Subcutaneous adipose tissue (tissue), 4 donors: ENCODE results near the gene RASIP1. TPM values are rescaled to one million over a fixed set of nuclear protein-coding genes. Genes with fewer than 3 reads are reported as not detected.

Source experiments
- total RNA-seq, 4 donors: library from RNA; depleted of rRNA; stranded (reverse); fragments of >200 nt; gene quantifications; one replicate each; pipeline ENCODE4 v1.1.0, GENCODE V29; 2016
- TF ChIP-seq, protein P1 (sequence below): fragments of 450-650 bp; IDR thresholded peaks from one replicate; pipeline ENCODE4 v1.5.1; 2016; ENCODE audit warnings: low read depth, mild to moderate bottlenecking, control low read depth, antibody characterized with exemption, moderate library complexity

Gene RASIP1
- total RNA-seq, 4 donors from 2014 or later: 4.1 to 38.1 (median 11.5) TPM

DNA sequence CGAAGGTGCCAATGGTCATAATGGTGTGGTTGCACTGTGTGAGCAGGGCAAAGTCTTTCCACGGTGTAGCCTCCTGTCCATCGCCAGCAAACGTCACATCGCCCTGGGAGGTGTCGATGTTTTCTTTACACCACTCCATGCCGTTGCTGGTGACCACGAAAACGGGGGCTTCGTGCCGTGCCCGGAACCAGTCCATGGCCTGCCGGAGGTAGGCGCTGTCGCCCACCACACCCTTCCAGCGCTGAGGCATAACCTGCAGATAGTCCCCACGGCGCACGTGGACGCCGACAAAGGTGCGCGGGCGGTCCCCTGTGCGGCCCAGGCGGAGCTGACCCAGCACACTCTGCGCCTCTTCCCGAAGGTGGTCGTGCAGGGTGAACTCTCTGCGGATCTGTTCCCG lies 9.9 kb upstream of the RASIP1 start:
- TF ChIP-seq, protein P1, sequence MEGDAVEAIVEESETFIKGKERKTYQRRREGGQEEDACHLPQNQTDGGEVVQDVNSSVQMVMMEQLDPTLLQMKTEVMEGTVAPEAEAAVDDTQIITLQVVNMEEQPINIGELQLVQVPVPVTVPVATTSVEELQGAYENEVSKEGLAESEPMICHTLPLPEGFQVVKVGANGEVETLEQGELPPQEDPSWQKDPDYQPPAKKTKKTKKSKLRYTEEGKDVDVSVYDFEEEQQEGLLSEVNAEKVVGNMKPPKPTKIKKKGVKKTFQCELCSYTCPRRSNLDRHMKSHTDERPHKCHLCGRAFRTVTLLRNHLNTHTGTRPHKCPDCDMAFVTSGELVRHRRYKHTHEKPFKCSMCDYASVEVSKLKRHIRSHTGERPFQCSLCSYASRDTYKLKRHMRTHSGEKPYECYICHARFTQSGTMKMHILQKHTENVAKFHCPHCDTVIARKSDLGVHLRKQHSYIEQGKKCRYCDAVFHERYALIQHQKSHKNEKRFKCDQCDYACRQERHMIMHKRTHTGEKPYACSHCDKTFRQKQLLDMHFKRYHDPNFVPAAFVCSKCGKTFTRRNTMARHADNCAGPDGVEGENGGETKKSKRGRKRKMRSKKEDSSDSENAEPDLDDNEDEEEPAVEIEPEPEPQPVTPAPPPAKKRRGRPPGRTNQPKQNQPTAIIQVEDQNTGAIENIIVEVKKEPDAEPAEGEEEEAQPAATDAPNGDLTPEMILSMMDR: no peak

DNA sequence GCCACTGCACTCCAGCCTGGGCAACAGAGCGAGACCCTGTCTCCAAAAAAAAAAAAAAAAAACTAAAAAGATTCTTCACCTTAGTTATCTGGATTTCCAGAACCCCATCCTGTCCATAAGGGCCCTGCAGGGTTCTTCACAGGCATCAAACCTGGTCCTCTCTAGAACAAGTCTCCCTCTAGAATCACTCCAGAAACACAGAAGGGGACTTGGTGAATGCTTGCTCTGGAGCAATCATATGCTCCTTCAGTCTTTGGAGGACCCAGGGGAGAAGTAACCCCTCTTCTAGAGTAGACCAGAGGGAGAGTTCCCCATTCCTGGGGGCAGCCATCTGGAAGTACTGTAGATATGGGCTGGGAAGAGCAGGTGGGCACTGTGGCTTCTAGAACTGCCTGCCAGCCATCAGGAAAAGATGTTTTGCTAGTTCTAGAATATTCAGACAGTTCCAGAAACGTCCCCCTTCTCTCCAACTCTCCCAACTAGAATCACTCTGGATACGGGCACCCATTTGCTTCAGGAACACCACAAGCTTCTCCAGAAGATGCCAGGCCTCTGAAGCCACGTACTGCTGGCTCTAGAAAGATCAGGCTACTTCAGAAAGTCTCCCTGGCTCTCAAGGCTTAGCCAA lies 9.3 kb upstream of the RASIP1 start:
- TF ChIP-seq, protein P1: no peak

DNA sequence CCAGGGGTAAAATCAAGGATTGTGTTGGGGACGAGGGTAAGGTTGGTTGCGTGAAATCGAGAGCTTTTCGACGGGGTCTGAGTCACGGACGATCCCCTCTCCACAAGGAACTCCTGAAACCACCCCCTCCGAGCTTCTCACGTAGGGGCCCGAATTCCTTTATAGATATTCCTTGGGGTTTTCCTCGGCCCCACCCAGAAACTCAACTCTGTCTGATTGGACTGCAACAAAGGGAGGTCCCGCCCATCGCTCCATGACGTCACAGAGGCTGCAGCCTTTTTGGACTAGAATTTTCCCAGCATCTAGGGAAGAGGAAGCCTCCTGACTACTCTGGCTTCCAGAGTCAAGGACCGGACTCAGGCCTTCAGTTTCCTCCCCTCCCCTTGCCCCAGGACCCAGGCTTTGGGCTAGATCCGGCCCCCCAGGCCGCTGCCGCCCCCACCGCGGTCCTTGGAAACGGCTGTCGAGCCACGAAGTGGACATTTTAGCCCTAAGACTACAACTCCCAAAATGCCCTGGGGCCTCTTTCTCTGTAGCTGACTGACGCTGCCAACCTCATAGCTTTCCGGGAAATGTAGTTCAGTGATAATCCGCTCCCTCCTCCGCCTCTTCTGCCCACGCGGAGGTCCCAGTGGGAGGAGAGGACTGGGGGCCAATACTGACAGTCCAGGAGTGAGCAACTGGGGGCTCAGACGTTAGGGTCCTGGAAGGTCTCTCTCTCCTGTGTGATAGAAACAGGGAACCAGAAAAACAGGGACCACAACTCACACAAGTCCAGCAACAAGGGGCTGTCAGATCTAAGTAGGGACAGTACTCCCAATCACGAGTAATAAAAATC lies 6.5 kb upstream of the RASIP1 start, which contains the start of gene IZUMO1:
IZUMO1 (minus strand) TSS at position 172 of the 838 bp plus-strand sequence. CDS start 1,050 bp downstream, outside the sequence.
- TF ChIP-seq, protein P1: no peak

DNA sequence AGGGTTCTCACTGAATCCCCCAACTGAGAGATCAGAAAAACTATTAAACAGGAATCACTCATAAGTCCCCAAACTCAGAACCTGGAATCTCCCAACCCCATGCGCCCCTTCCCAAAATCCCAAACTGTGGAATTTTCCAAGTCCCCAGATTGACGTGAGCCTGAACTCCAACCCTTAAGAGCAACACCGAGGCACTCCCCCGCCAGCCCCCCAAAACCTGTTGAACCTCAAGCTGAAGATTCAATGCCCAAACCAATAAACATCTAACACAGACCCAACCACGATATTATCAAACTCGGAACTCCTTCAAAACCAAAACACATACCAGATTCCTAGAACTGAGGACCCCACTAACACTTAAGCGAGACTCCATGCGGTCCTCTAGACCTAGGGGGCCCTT lies 5.7 kb upstream of the RASIP1 start:
- TF ChIP-seq, protein P1: no peak

DNA sequence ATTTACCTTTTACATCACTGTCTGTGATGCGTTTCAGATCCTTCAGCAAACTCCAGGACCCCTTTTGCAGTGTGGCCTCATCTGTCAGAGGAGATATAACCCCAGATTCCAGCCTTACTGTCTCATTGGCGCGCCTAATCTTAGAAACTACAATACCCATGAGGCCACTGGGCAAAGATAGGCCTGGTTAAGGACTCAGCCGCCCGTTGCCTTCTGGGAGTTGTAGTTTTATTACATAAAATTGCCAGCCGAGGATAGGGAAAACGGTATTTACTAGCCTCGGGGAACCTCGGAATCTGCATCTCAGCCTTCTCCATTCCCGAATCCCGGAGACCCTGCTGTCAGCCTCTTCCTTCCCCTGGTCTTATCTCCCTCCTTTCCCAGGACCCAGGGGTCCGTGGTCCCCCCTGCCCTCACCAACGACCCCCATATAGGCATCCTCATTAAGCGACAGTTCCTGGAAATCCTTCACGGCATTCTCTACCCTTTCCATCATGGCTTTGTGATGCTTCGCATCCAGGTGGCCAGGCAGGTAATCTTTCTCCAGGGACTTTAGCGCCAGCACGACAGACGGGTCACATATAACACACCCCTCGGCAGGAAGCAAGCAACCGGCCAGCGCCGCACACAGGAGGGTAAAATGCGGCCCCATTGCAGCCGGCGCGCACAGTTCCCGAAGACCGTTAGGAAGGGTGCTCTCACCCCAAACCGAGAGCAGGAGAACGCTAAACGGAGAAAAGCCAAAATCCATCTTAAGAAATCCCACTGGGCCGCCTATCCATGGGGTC lies 5.0 kb upstream of the RASIP1 start:
- TF ChIP-seq, protein P1: no peak

DNA sequence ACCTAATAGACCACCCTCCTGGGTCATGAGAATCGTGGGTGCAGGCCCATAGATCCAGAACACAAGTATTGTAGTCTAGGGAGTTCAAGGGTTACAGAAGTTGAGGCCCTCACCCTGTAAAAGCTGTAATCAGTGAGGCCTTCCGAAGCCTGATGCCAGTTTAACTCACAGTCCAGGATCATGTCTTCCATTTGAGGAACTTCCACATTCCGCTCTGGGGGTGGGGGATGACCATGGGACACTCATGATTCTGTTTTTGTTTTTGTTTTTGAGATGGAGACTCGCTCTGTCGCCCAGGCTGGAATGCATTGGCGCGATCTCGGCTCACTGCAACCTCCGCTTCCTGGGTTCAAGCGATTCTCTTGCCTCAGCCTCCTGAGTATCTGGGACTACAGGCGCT lies 1.7 kb upstream of the RASIP1 start:
- TF ChIP-seq, protein P1: no peak
